Motor neuron (in vitro differentiated cells): ENCODE data around the gene NUDT3. TPM values are rescaled to one million over a fixed set of nuclear protein-coding genes. Genes with fewer than 3 reads are reported as not detected.

Source experiments
- ATAC-seq, 8 experiments: fragments of 200-7000 bp; cut with Tn5 transposase; replicated peaks in 6 of 8; 2 replicates each; pipeline ENCODE4 v1.8.0; 2021; ENCODE audit warnings: mild to moderate bottlenecking in 8 of 8, moderate library complexity in 8 of 8
- H3K27ac ChIP-seq, 2 donors: fragments of 250-450 bp; sonication (Bioruptor Pico); 2 replicates each; pipeline ENCODE4 v1.9.0; 2021; ENCODE audit warnings: antibody characterized with exemption in 2 of 2, mild to moderate bottlenecking in 2 of 2, moderate library complexity in 1 of 2
- H3K4me1 ChIP-seq, 2 donors: fragments of 250-450 bp; sonication (Bioruptor Pico); replicated peaks in 1 of 2; 2 replicates each; pipeline ENCODE4 v1.6.1; 2021; ENCODE audit warnings: antibody characterized with exemption in 2 of 2, mild to moderate bottlenecking in 2 of 2, moderate library complexity in 1 of 2
- H3K4me3 ChIP-seq, 5 donors: fragments of 250-450 bp; sonication (Bioruptor Pico); 2 replicates each; pipeline ENCODE4 v1.9.0; 2021; ENCODE audit warnings: antibody characterized with exemption in 5 of 5, mild to moderate bottlenecking in 5 of 5, moderate library complexity in 4 of 5
- WGBS, 10 experiments: fragments of 450-650 bp; shearing (Covaris generic); methylation state at CpG; one replicate each; pipeline ENCODE4 v1.0.0; 2022; 5-methylcytosine and 5-hydroxymethylcytosine counted together
- in situ Hi-C, 9 experiments: fragments of 400-800 bp; cut with MboI; loops; one replicate each; pipeline ENCODE4 v1.15.0; 2021; ENCODE audit warnings: low sequenced_read_pairs in 9 of 9, low pct_unique_long_range_greater_than_20kb in 2 of 9; ENCODE audit not compliant: unreplicated experiment in 9 of 9
- total RNA-seq, 8 experiments: library from RNA; unstranded; fragments of 300-600 nt; gene quantifications; 2 replicates each; pipeline versions ENCODE4 v1.2.3 to v1.2.4, GENCODE V29; 2022

NUDT3 gene
- 10 to 100 TPM; 11.1 to 58.5 (median 36.2) TPM for total RNA-seq

- Histone ChIP-seq H3K27ac (peak within 1 kb of the TSS; percentile 92 to 94), H3K4me1 (peaks cover 7 to 16% of the 10 kb centered on the region in 2 donors), H3K4me3 (peak within 1 kb of the TSS; percentile 64 to 96 (median 75))
- in situ Hi-C loops = no loop called here
- WGBS, 10 experiments = 0% methylated on average over 6 to 12 of the region's 87 CpGs; no CpG with 5 or more reads in 8 of the 10 experiments
- peak; percentile 65 to 93 (median 89) for ATAC-seq
These were observed at the start of gene NUDT3 for GRCh38 chr6:34392497-34393190. TSS of gene NUDT3 (minus strand) at chr6:34392669. CDS start at chr6:34392362, 307 bp downstream.

- ATAC-seq = no peak
- Histone ChIP-seq H3K4me1 (no peaks in the 10 kb centered on the region), H3K27ac (no peak overlapping the region), H3K4me3 (no peak overlapping the region)
- in situ Hi-C loops = no loop called here
- 56 to 100% (median 74%) methylated on average over 1 to 5 of the region's 5 CpGs for WGBS, 10 experiments
These were observed 49.1 kb upstream of the NUDT3 start for GRCh38 chr6:34441526-34441925.

GRCh38 chr6:34439442-34439841 lies 47.0 kb upstream of the NUDT3 start:
- Histone ChIP-seq H3K27ac (no peak overlapping the region), H3K4me1 (no peaks in the 10 kb centered on the region), H3K4me3 (no peak overlapping the region)
- 0 to 100% (median 72%) methylated on average over 1 of the region's 3 CpGs; no CpG with 5 or more reads in 4 of the 10 experiments for WGBS, 10 experiments
- in situ Hi-C loops = no loop called here
- no peak for ATAC-seq

- Histone ChIP-seq H3K27ac (no peak overlapping the region), H3K4me3 (no peak overlapping the region), H3K4me1 (no peaks in the 10 kb centered on the region)
- no peak for ATAC-seq
- WGBS, 10 experiments = 14 to 100% (median 66%) methylated on average over 1 to 4 of the region's 4 CpGs; no CpG with 5 or more reads in 2 of the 10 experiments
- in situ Hi-C loops = no loop called here
These were observed 46.2 kb upstream of the NUDT3 start for GRCh38 chr6:34438705-34439104.

GRCh38 chr6:34437644-34437970 lies 45.1 kb upstream of the NUDT3 start:
- Histone ChIP-seq H3K27ac (no peak overlapping the region), H3K4me3 (no peak overlapping the region), H3K4me1 (no peaks in the 10 kb centered on the region)
- ATAC-seq = no peak
- WGBS, 10 experiments = 0 to 86% (median 34%) methylated on average over 1 of the region's 1 CpG; no CpG with 5 or more reads in 4 of the 10 experiments
- in situ Hi-C loops = no loop called here

GRCh38 chr6:34436803-34437643 lies 44.6 kb upstream of the NUDT3 start:
- WGBS, 10 experiments = 58 to 91% (median 87%) methylated on average over 1 to 18 of the region's 38 CpGs; no CpG with 5 or more reads in 5 of the 10 experiments
- no peak for ATAC-seq
- Histone ChIP-seq H3K4me3 (no peak overlapping the region), H3K4me1 (no peaks in the 10 kb centered on the region), H3K27ac (no peak overlapping the region)
- in situ Hi-C loops = no loop called here

- ATAC-seq = no peak
- Histone ChIP-seq H3K4me3 (no peak overlapping the region), H3K4me1 (no peaks in the 10 kb centered on the region), H3K27ac (no peak overlapping the region)
- in situ Hi-C loops = no loop called here
- WGBS, 10 experiments = 43 to 93% (median 81%) methylated on average over 4 to 5 of the region's 5 CpGs; no CpG with 5 or more reads in 3 of the 10 experiments
These were observed 43.4 kb upstream of the NUDT3 start for GRCh38 chr6:34435916-34436315.

- Histone ChIP-seq H3K27ac (peak within 1 kb of the TSS; percentile 71 to 85), H3K4me3 (peak within 1 kb of the TSS; percentile 58 to 86 (median 70)), H3K4me1 (peaks cover 7 to 10% of the 10 kb centered on the region in 2 donors)
- ATAC-seq = peak; percentile 82 to 98 (median 97)
- in situ Hi-C loops = no loop called here
- 0 to 2% (median 0%) methylated on average over 2 to 19 of the region's 58 CpGs; no CpG with 5 or more reads in 1 of the 10 experiments for WGBS, 10 experiments
These were observed 33.3 kb upstream of the NUDT3 start, which contains the start of gene RPS10 for GRCh38 chr6:34425498-34426410. TSS of gene RPS10 (minus strand) at chr6:34426069. CDS start at chr6:34425221, 848 bp downstream.

- peak overlapping the region in 1 of 2 donors; percentile 85 for H3K27ac ChIP-seq
- peak in 1 of 8 experiments; percentile 3 for ATAC-seq
These were observed 32.6 kb upstream of the NUDT3 start for GRCh38 chr6:34425132-34425497.

GRCh38 chr6:34424200-34425131 lies 32.0 kb upstream of the NUDT3 start:
- Histone ChIP-seq H3K4me1 (peaks cover 7 to 10% of the 10 kb centered on the region in 2 donors), H3K4me3 (peak overlapping the region; percentile 58 to 86 (median 70)), H3K27ac (peak overlapping the region in 1 of 2 donors; percentile 85)
- 20 to 93% (median 74%) methylated on average over 1 to 13 of the region's 19 CpGs for WGBS, 10 experiments
- in situ Hi-C loops = loop anchor here in 2 of 9 experiments (25.0 kb wide), 2 partner anchors 162 to 187 kb away; partner anchors contain the start of genes HMGA1 (in 1 of the 2) and SMIM29 (in 1 of the 2)
- ATAC-seq = no peak

More at GRCh38 chr6:34425132-34425497, 32.6 kb upstream of the NUDT3 start:
- peaks cover 7 to 10% of the 10 kb centered on the region in 2 donors for H3K4me1 ChIP-seq
- peak overlapping the region; percentile 58 to 86 (median 70) for H3K4me3 ChIP-seq
- in situ Hi-C loops = no loop called here
- WGBS, 10 experiments = 0 to 15% (median 0%) methylated on average over 1 to 5 of the region's 10 CpGs; no CpG with 5 or more reads in 5 of the 10 experiments

GRCh38 chr6:34423254-34423653 lies 30.8 kb upstream of the NUDT3 start:
- H3K4me3 ChIP-seq = no peak overlapping the region
- in situ Hi-C loops = loop anchor here in 2 of 9 experiments (25.0 kb wide), 2 partner anchors 161 to 186 kb away; partner anchors contain the start of genes HMGA1 (in 1 of the 2) and SMIM29 (in 1 of the 2)
- whole genome bisulfite sequencing, 10 experiments = 80 to 100% (median 100%) methylated on average over 1 to 5 of the region's 5 CpGs; no CpG with 5 or more reads in 1 of the 10 experiments
- no peak for ATAC-seq
- peaks cover 7 to 10% of the 10 kb centered on the region in 2 donors for H3K4me1 ChIP-seq
- no peak overlapping the region for H3K27ac ChIP-seq
